ENCODE results near the gene SLC9B2.

DNA sequence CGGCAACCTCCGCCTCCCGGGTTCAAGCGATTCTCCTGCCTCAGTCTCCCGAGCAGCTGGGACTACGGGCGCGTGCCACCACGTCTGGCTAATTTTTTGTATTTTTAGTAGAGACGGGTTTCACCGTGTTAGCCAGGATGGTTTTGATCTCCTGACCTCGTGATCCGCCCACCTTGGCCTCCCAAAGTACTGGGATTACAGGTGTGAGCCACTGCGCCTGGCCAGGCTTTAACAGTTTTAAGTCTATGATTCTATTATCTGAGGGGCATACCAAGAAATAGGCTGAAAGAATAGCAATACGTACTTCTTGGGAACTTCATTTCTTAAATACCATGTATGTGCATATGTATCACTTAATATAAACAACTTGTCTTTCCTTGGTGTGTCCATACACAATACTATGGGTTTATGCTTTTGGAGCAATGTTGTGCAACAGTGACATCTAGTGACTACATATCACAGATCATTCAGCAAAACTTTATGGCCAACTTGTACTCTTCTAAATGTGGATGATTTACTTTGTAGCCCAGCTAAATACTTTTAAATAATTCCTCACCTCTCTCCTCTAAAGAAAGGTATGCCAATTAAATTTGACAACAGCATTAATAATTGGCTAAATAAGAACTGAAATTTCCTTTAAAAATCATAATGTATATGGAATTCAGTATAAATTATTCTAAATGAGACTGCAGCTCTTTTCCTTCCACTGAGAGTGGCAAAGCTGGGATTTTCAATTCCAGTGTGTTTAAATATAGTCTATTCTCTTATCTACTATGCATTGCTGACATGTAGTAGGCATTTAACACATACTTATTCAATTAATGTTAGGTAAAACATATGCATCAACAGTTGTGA is 67.5 kb downstream of the SLC9B2 start:
- no peak for TF ChIP-seq GATA2 (IDR thresholded peaks at IDR 0.05; ENCODE audit: low read depth, low read length)
- no peak for TF ChIP-seq GATA3 (IDR thresholded peaks at IDR 0.05; ENCODE audit: low read depth, low read length)
